K562 (cell line): ENCODE results near the gene PID1.

Source experiments
- CHD1 ChIP-seq: fragments of 200-600 bp; sonication (generic); IDR thresholded peaks from one replicate; pipeline ENCODE4 v1.6.1; 2012; ENCODE audit warnings: mild to moderate bottlenecking, moderate library complexity, low read length, inconsistent platforms
- CHD4 ChIP-seq: fragments of 200-600 bp; sonication (generic); IDR thresholded peaks from 3 replicates; pipeline ENCODE4 v1.6.1; 2012; ENCODE audit warnings: low read depth, mild to moderate bottlenecking, mixed read lengths, low read length, inconsistent platforms; ENCODE audit not compliant: insufficient read depth, insufficient replicate concordance, poor library complexity, severe bottlenecking
- EZH2 ChIP-seq: IDR thresholded peaks from 2 replicates; pipeline ENCODE4 v1.6.1; 2012; ENCODE audit warnings: low read depth, mild to moderate bottlenecking, inconsistent platforms, low read length, borderline replicate concordance
- FOXA1 ChIP-seq: fragments of 450-650 bp; IDR thresholded peaks from 2 replicates; pipeline ENCODE4 v1.6.1; 2016; ENCODE audit warnings: mild to moderate bottlenecking, borderline replicate concordance
- GABPB1 ChIP-seq: sonication (generic); formaldehyde crosslinking; IDR thresholded peaks from 2 replicates; pipeline ENCODE4 v1.8.0; 2022; ENCODE audit warnings: mild to moderate bottlenecking, missing genetic modification reagents
- HCFC1 ChIP-seq: IDR thresholded peaks from 2 replicates; pipeline ENCODE4 v1.6.1; 2012; ENCODE audit warnings: low read depth, low read length, improper control_type of control experiment
- IRF2 ChIP-seq: sonication (generic); formaldehyde crosslinking; IDR thresholded peaks from 2 replicates; pipeline ENCODE4 v1.8.1; 2022; ENCODE audit warnings: mild to moderate bottlenecking, missing genetic modification reagents
- LEF1 ChIP-seq: fragments of 450-650 bp; IDR thresholded peaks from 2 replicates; pipeline ENCODE4 v1.6.1; 2016; ENCODE audit warnings: mild to moderate bottlenecking
- RCOR1 ChIP-seq, 2 experiments: IDR thresholded peaks; 2 replicates each; pipeline ENCODE4 v1.6.1; 2012; ENCODE audit warnings: low read depth in 2 of 2, low read length in 2 of 2, borderline replicate concordance in 1 of 2, improper control_type of control experiment in 1 of 2
- STAT5B ChIP-seq: fragments of 250-450 bp; sonication (Bioruptor Pico); IDR thresholded peaks from 2 replicates; pipeline ENCODE4 v1.8.0; 2021; ENCODE audit warnings: mild to moderate bottlenecking, inconsistent platforms
- TF ChIP-seq, protein P1 (sequence below), 2 experiments: fragments of 450-650 bp in 1 of 2; IDR thresholded peaks; 2 replicates each; pipeline ENCODE4 v1.6.1; 2011 to 2017; ENCODE audit warnings: low read depth in 2 of 2, antibody characterized with exemption in 1 of 2, borderline replicate concordance in 1 of 2, low read length in 1 of 2, mild to moderate bottlenecking in 1 of 2, mixed read lengths in 1 of 2; ENCODE audit not compliant: control insufficient read depth in 1 of 2
- TF ChIP-seq, protein P2 (sequence below): sonication (generic); formaldehyde crosslinking; IDR thresholded peaks from 2 replicates; pipeline ENCODE4 v1.8.0; 2022; ENCODE audit warnings: mild to moderate bottlenecking, missing genetic modification reagents

DNA sequence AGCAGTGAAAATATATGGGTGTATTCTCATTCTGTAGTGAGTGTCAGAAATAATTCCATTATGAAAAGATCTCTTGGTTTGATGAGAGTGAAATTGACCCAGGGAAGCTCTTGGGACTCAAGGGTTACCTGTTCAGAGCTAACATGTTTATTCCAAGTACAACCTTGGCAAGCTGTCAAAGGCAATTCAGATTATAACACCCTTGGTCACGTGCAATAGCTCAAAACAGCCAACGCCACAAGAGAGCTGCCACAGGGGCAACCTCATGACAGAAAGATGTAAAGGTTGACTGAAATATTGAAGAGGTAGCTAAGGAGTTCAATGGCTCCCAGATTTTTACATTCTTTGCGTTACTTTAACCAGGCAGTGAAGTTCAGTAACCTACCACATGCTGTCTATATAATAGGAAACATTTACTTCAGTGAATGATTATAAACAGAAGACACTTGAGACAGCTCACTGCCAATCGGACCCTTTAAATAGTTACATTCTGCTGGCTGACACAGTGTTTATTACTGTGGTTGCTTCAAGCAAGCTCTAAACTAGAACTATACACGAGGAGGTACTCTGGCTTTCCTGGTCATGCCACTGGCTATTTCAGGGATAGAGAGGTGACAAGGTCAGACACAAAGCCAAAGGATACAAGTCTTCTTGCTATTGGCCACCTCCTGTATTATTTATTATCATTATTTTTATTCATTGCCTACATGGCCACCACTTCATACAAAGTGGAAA lies 187.3 kb downstream of the PID1 start:
- TF ChIP-seq CHD4 = no peak
- no peak for TF ChIP-seq CHD1
- no peak for TF ChIP-seq HCFC1
- no peak for TF ChIP-seq FOXA1
- no peak for TF ChIP-seq IRF2 (CRISPR knock-in tag)
- no peak for TF ChIP-seq LEF1
- no peak for TF ChIP-seq RCOR1 (IDR thresholded peaks at IDR 0.05; ENCODE audit: borderline replicate concordance in 1 of 2, low read depth in 2 of 2, low read length in 2 of 2)
- no peak for TF ChIP-seq GABPB1 (CRISPR knock-in tag)
- no peak for TF ChIP-seq STAT5B (CRISPR knock-in tag)
- TF ChIP-seq, protein P1, sequence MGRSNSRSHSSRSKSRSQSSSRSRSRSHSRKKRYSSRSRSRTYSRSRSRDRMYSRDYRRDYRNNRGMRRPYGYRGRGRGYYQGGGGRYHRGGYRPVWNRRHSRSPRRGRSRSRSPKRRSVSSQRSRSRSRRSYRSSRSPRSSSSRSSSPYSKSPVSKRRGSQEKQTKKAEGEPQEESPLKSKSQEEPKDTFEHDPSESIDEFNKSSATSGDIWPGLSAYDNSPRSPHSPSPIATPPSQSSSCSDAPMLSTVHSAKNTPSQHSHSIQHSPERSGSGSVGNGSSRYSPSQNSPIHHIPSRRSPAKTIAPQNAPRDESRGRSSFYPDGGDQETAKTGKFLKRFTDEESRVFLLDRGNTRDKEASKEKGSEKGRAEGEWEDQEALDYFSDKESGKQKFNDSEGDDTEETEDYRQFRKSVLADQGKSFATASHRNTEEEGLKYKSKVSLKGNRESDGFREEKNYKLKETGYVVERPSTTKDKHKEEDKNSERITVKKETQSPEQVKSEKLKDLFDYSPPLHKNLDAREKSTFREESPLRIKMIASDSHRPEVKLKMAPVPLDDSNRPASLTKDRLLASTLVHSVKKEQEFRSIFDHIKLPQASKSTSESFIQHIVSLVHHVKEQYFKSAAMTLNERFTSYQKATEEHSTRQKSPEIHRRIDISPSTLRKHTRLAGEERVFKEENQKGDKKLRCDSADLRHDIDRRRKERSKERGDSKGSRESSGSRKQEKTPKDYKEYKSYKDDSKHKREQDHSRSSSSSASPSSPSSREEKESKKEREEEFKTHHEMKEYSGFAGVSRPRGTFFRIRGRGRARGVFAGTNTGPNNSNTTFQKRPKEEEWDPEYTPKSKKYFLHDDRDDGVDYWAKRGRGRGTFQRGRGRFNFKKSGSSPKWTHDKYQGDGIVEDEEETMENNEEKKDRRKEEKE (IDR thresholded peaks at IDR 0.05; ENCODE audit: borderline replicate concordance in 1 of 2, control insufficient read depth in 1 of 2, low read depth in 2 of 2, low read length in 1 of 2) = no peak
- TF ChIP-seq EZH2 = no peak
- TF ChIP-seq, protein P2, sequence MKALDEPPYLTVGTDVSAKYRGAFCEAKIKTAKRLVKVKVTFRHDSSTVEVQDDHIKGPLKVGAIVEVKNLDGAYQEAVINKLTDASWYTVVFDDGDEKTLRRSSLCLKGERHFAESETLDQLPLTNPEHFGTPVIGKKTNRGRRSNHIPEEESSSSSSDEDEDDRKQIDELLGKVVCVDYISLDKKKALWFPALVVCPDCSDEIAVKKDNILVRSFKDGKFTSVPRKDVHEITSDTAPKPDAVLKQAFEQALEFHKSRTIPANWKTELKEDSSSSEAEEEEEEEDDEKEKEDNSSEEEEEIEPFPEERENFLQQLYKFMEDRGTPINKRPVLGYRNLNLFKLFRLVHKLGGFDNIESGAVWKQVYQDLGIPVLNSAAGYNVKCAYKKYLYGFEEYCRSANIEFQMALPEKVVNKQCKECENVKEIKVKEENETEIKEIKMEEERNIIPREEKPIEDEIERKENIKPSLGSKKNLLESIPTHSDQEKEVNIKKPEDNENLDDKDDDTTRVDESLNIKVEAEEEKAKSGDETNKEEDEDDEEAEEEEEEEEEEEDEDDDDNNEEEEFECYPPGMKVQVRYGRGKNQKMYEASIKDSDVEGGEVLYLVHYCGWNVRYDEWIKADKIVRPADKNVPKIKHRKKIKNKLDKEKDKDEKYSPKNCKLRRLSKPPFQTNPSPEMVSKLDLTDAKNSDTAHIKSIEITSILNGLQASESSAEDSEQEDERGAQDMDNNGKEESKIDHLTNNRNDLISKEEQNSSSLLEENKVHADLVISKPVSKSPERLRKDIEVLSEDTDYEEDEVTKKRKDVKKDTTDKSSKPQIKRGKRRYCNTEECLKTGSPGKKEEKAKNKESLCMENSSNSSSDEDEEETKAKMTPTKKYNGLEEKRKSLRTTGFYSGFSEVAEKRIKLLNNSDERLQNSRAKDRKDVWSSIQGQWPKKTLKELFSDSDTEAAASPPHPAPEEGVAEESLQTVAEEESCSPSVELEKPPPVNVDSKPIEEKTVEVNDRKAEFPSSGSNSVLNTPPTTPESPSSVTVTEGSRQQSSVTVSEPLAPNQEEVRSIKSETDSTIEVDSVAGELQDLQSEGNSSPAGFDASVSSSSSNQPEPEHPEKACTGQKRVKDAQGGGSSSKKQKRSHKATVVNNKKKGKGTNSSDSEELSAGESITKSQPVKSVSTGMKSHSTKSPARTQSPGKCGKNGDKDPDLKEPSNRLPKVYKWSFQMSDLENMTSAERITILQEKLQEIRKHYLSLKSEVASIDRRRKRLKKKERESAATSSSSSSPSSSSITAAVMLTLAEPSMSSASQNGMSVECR = no peak
